HCT116 (cell line): ENCODE measurements around the gene UBE2J2. TPM values are rescaled to one million over a fixed set of nuclear protein-coding genes. Genes with fewer than 3 reads are reported as not detected.

Experiments used
- ATAC-seq: fragments of 200-7000 bp; cut with Tn5 transposase; 2 replicates; pipeline ENCODE4 v1.9.1; 2020; ENCODE audit warnings: mild to moderate bottlenecking, moderate library complexity
- Bru-seq: library from RNA; stranded (reverse); fragments of 400-500 nt; gene quantifications from one replicate; lab custom pipeline; 2021; lab: Mats Ljungman, UMichigan
- BruChase-seq, 2 experiments: library from RNA; stranded (reverse); fragments of 400-500 nt; gene quantifications; one replicate each; lab custom pipeline; 2021; lab: Mats Ljungman, UMichigan
- BruUV-seq: library from RNA; stranded (reverse); fragments of 400-500 nt; replicated peaks from 2 replicates; lab custom pipeline; 2021; lab: Mats Ljungman, UMichigan
- CTCF ChIA-PET: fragments of 300-600 bp; sonication (Branson Sonifier 250); formaldehyde crosslinking; loops from one replicate; lab custom pipeline; 2021; ENCODE audit warnings: antibody characterized with exemption; lab: Charles Lee
- POLR2A ChIA-PET: fragments of 300-600, 350-600 bp; sonication (Branson Sonifier 250); formaldehyde crosslinking; loops from one replicate; lab custom pipeline; 2021; ENCODE audit warnings: antibody characterized with exemption; lab: Charles Lee
- RAD21 ChIA-PET, 2 experiments: fragments of 300-600 bp; sonication (Branson Sonifier 250); formaldehyde crosslinking; loops; one replicate each; lab custom pipeline; 2023; ENCODE audit warnings: low total read pairs in 2 of 2; ENCODE audit not compliant: uncharacterized antibody in 2 of 2, unreplicated experiment in 2 of 2, low non-redundant PET in 1 of 2; lab: Charles Lee
- DNase-seq: peaks from one replicate; pipeline ENCODE4 v3.0.0-alpha.2; 2010; ENCODE audit warnings: low read depth, low spot score
- H2AFZ ChIP-seq: fragments of 200-600 bp; shearing (Covaris generic), sonication (generic); 2 replicates; pipeline ENCODE4 v1.6.1; 2017; ENCODE audit warnings: low read depth, mixed run types, mixed read lengths, antibody characterized with exemption, low read length; ENCODE audit not compliant: poor library complexity, severe bottlenecking
- H3K27ac ChIP-seq: 2 replicates; pipeline ENCODE4 v1.5.1; 2012; ENCODE audit warnings: low read depth, low read length
- H3K27me3 ChIP-seq: fragments of 200-600 bp; sonication (generic); 2 replicates; pipeline ENCODE4 v1.6.1; 2016; ENCODE audit warnings: mixed run types, low read length, mixed read lengths; ENCODE audit not compliant: insufficient read depth
- H3K36me3 ChIP-seq, 2 experiments: fragments of 200-500 bp in 1 of 2; fragments of 200-600 bp in 1 of 2; sonication (Bioruptor generic) in 1 of 2; sonication (generic) in 1 of 2; 2 replicates each; pipeline versions ENCODE4 v1.5.1 to v1.6.1; 2014 to 2016; ENCODE audit warnings: low read length in 2 of 2, inconsistent platforms in 1 of 2, mixed read lengths in 1 of 2, mixed run types in 1 of 2; ENCODE audit not compliant: insufficient read depth in 2 of 2, control insufficient read depth in 1 of 2
- H3K4me1 ChIP-seq, 2 experiments: fragments of 200-600 bp in 1 of 2; sonication (generic) in 1 of 2; 2 replicates each; pipeline versions ENCODE4 v1.5.1 to v1.6.1; 2012 to 2017; ENCODE audit warnings: low read length in 2 of 2, inconsistent platforms in 1 of 2, mild to moderate bottlenecking in 1 of 2, mixed read lengths in 1 of 2, mixed run types in 1 of 2, moderate library complexity in 1 of 2; ENCODE audit not compliant: insufficient read depth in 2 of 2, control insufficient read depth in 1 of 2
- H3K4me2 ChIP-seq: fragments of 200-600 bp; sonication (generic); 2 replicates; pipeline ENCODE4 v1.6.1; 2017; ENCODE audit warnings: mixed run types, low read length, mixed read lengths
- H3K4me3 ChIP-seq, 2 experiments: fragments of 200-600 bp in 1 of 2; sonication (generic) in 1 of 2; replicated peaks in 1 of 2; 2 replicates each; pipeline ENCODE4 v1.5.1; 2011 to 2016; ENCODE audit warnings: low read length in 2 of 2, control low read depth in 1 of 2, low read depth in 1 of 2, mild to moderate bottlenecking in 1 of 2, mixed read lengths in 1 of 2, mixed run types in 1 of 2
- H3K79me2 ChIP-seq: fragments of 200-600 bp; sonication (generic); 2 replicates; pipeline ENCODE4 v1.6.1; 2017; ENCODE audit warnings: mild to moderate bottlenecking, mixed run types, low read length, moderate library complexity, mixed read lengths; ENCODE audit not compliant: insufficient read depth
- H3K9ac ChIP-seq: fragments of 200-600 bp; sonication (generic); 2 replicates; pipeline ENCODE4 v1.6.1; 2016; ENCODE audit warnings: low read length, mixed read lengths
- H3K9me2 ChIP-seq: fragments of 200-600 bp; sonication (generic), shearing (Covaris generic); 2 replicates; pipeline ENCODE4 v1.6.1; 2017; ENCODE audit warnings: mixed run types, mild to moderate bottlenecking, moderate library complexity; ENCODE audit not compliant: insufficient read depth
- H3K9me3 ChIP-seq, 2 experiments: fragments of 200-500 bp in 1 of 2; fragments of 200-600 bp in 1 of 2; sonication (Bioruptor generic) in 1 of 2; sonication (generic) in 1 of 2; 2 replicates each; pipeline ENCODE4 v1.6.1; 2014 to 2017; ENCODE audit warnings: low read length in 2 of 2, mixed read lengths in 2 of 2, inconsistent platforms in 1 of 2, low read depth in 1 of 2, mild to moderate bottlenecking in 1 of 2, mixed run types in 1 of 2, moderate library complexity in 1 of 2; ENCODE audit not compliant: control insufficient read depth in 1 of 2, insufficient read depth in 1 of 2
- H4K20me1 ChIP-seq: fragments of 200-600 bp; sonication (generic), shearing (Covaris generic); 2 replicates; pipeline ENCODE4 v1.6.1; 2017; ENCODE audit warnings: mixed run types, mild to moderate bottlenecking, moderate library complexity; ENCODE audit not compliant: insufficient read depth
- EGR1 ChIP-seq: IDR thresholded peaks from 2 replicates; pipeline ENCODE4 v1.6.1; 2012; ENCODE audit warnings: low read depth
- FOSL1 ChIP-seq: IDR thresholded peaks from 2 replicates; pipeline ENCODE4 v1.6.1; 2012; ENCODE audit warnings: low read depth
- POLR2A ChIP-seq: IDR thresholded peaks from 2 replicates; pipeline ENCODE4 v1.7.0; 2011; ENCODE audit warnings: borderline replicate concordance; ENCODE audit not compliant: insufficient read depth, insufficient read length; ENCODE audit errors: extremely low read depth
- POLR2AphosphoS5 ChIP-seq: IDR thresholded peaks from 2 replicates; pipeline ENCODE4 v1.6.1; 2011; ENCODE audit warnings: mild to moderate bottlenecking, low read depth, low read length, moderate library complexity
- REST ChIP-seq: IDR thresholded peaks from 2 replicates; pipeline ENCODE4 v1.6.1; 2012; ENCODE audit warnings: low read depth
- SP1 ChIP-seq: IDR thresholded peaks from 2 replicates; pipeline ENCODE4 v1.6.1; 2012; ENCODE audit warnings: low read depth
- YY1 ChIP-seq: IDR thresholded peaks from 2 replicates; pipeline ENCODE4 v1.6.1; 2011; ENCODE audit warnings: low read length, low read depth, moderate library complexity, mild to moderate bottlenecking; ENCODE audit not compliant: insufficient replicate concordance; ENCODE audit errors: extremely low read depth
- ZFX ChIP-seq: fragments of 450-650 bp; IDR thresholded peaks from 2 replicates; pipeline ENCODE4 v1.6.1; 2017
- intact Hi-C: fragments of 100-400 bp; cut with micrococcal nuclease; formaldehyde crosslinking; loops from 2 replicates; pipeline ENCODE4 v1.10.0; 2022
- long read RNA-seq: library from polyadenylated mRNA; unstranded; transcript quantifications from one replicate; pipeline ENCODE4 v2.0.0, GENCODE V29; 2021; ENCODE audit not compliant: unreplicated experiment
- polyA plus RNA-seq: library from polyadenylated mRNA; unstranded; fragments of >200 nt; gene quantifications from 2 replicates; pipeline ENCODE4 v1.2.1, GENCODE V29; 2012; ENCODE audit warnings: missing spikeins
- total RNA-seq: library from RNA; stranded (reverse); gene quantifications from one replicate; pipeline ENCODE4 v1.2.1, GENCODE V29; 2021; ENCODE audit not compliant: unreplicated experiment
- TF ChIP-seq, protein P1 (sequence below): IDR thresholded peaks from 2 replicates; pipeline ENCODE4 v1.6.1; 2012

The UBE2J2 gene
- 67.7 TPM for total RNA-seq
- polyA plus RNA-seq, result 29.3 and 32.4 TPM in 2 replicates
- percentile 79 among the genes with signal in this experiment for Bru-seq, nascent RNA
- percentile 90 among the genes with signal in this experiment for BruChase-seq, experiment 1, labeled RNA remaining after a 6-hour chase
- BruChase-seq, experiment 2, labeled RNA remaining after a 2-hour chase, result percentile 91 among the genes with signal in this experiment
- long read RNA-seq, transcript UBE2J2-203 (7 exons, 1,047 nt), result minor isoform, 5 of 106 reads
- long read RNA-seq, transcript UBE2J2-202 (7 exons, 1,733 nt), result major isoform, 48 of 106 reads
- long read RNA-seq, partial matches to known transcripts, result 11 of 106 reads
- long read RNA-seq, other reads (novel, unspliced or antisense), result 27 of 106 reads

- peaks cover 43% of the 10 kb centered on the region for H3K79me2 ChIP-seq
- no peaks in the 10 kb centered on the region for H3K9me2 ChIP-seq
- TF ChIP-seq ZFX, result peak; percentile 98; the same call in 1 of the 2 replicates
- no peak for TF ChIP-seq REST
- peak; percentile 98 for TF ChIP-seq YY1
- TF ChIP-seq, protein P1, sequence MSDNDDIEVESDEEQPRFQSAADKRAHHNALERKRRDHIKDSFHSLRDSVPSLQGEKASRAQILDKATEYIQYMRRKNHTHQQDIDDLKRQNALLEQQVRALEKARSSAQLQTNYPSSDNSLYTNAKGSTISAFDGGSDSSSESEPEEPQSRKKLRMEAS, result peak; percentile 48
- TF ChIP-seq SP1, result peak; percentile 57
- peak; percentile 83 for TF ChIP-seq POLR2AphosphoS5
- peak; percentile 46 for TF ChIP-seq POLR2A
- TF ChIP-seq FOSL1, result no peak
- TF ChIP-seq EGR1, result peak; percentile 67
- ATAC-seq (peak; percentile 91), DNase-seq (peak; percentile 67)
- peaks cover 15 to 34% of the 10 kb centered on the region in 2 experiments; a peak in 3 of 4 replicates for H3K4me1 ChIP-seq
- H4K20me1 ChIP-seq, result no peaks in the 10 kb centered on the region
- no peaks in the 10 kb centered on the region for H3K9me3 ChIP-seq
- intact Hi-C loops, result no loop called here
- no peak within 1 kb of the TSS for H2AFZ ChIP-seq
- H3K9ac ChIP-seq, result peak within 1 kb of the TSS; percentile 95
- peak within 1 kb of the TSS; percentile 94 for H3K27ac ChIP-seq
- no TSS peak for BruUV-seq
- H3K4me2 ChIP-seq, result peak within 1 kb of the TSS; percentile 93
- peak within 1 kb of the TSS; percentile 87 to 95 for H3K4me3 ChIP-seq
- ChIA-PET RAD21 (interaction anchor here in 1 of 2 experiments (0.6 to 1.0 kb wide), 3 partner anchors 18 to 202 kb away, joined by 3 to 4 read pairs (median 3); no protein-coding TSS in a partner anchor), CTCF (no interaction called here), POLR2A (interaction anchor here (0.6 to 1.2 kb wide), 3 partner anchors 10 to 260 kb away, joined by 4 to 5 read pairs (median 4); partner anchors contain the start of gene ISG15)
- peaks cover 0 to 4% of the 10 kb centered on the region in 2 experiments; a peak in 1 of 4 replicates for H3K36me3 ChIP-seq
- no peaks in the 10 kb centered on the region for H3K27me3 ChIP-seq
Measured at GRCh38 chr1:1273512-1274298, at the start of gene UBE2J2. Gene UBE2J2 (minus strand): TSS chr1:1273854. CDS start chr1:1267992, 5,862 bp downstream.
